Stimulated activated CD8-positive, alpha-beta memory T cell treated with anti-CD3 and anti-CD28 coated beads, Interleukin-12 subunit alpha, Interleukin-12 subunit beta, amount 100 ng/mL, for 1 hour (primary cell): ENCODE data around the gene STUM.
"Not testable (repeated sequence)": the region's sequence is repeated elsewhere in the genome, so short reads cannot be mapped to it uniquely, and the experiment has no call there.

Source experiments
- DNase-seq: peaks from one replicate; pipeline ENCODE4 v3.0.0-alpha.2; 2020; ENCODE audit warnings: low read depth

STUM gene

GRCh38 chr1:226627924-226628611, 79.5 kb downstream of the STUM start:
- DNase-seq = no peak

GRCh38 chr1:226628612-226629155, 80.1 kb downstream of the STUM start:
- DNase-seq = no peak

GRCh38 chr1:226629210-226629895, 80.8 kb downstream of the STUM start:
- DNase-seq = no peak

GRCh38 chr1:226629896-226630550, 81.5 kb downstream of the STUM start:
- no peak for DNase-seq

- no peak for DNase-seq
Measured at GRCh38 chr1:226630592-226630991, 82.0 kb downstream of the STUM start.

- DNase-seq = no peak
Measured at GRCh38 chr1:226631229-226632000, 82.9 kb downstream of the STUM start.

- DNase-seq = no peak
Measured at GRCh38 chr1:226632169-226632879, 83.8 kb downstream of the STUM start.

- DNase-seq = no peak
Measured at GRCh38 chr1:226632922-226633351, 84.4 kb downstream of the STUM start.

- DNase-seq = no peak
Measured at GRCh38 chr1:226633541-226634165, 85.1 kb downstream of the STUM start.

- peak; percentile 72 for DNase-seq
Measured at GRCh38 chr1:226634166-226634588, 85.6 kb downstream of the STUM start.

- no peak for DNase-seq
Measured at GRCh38 chr1:226634611-226635246, 86.2 kb downstream of the STUM start.

- peak; percentile 33 for DNase-seq
Measured at GRCh38 chr1:226635456-226635941, 86.9 kb downstream of the STUM start.

GRCh38 chr1:226636847-226637096, 88.2 kb downstream of the STUM start:
- no peak for DNase-seq

GRCh38 chr1:226637147-226637935, 88.8 kb downstream of the STUM start:
- DNase-seq = no peak

GRCh38 chr1:226638001-226638601, 89.5 kb downstream of the STUM start:
- DNase-seq = no peak

GRCh38 chr1:226638608-226639007, 90.0 kb downstream of the STUM start:
- no peak for DNase-seq

- not testable (repeated sequence) for DNase-seq
Measured at GRCh38 chr1:226639206-226639605, 90.6 kb downstream of the STUM start.

- DNase-seq = no peak
Measured at GRCh38 chr1:226639631-226640061, 91.1 kb downstream of the STUM start.
